ENCODE results near the gene BICDL2.
"Not testable (repeated sequence)": the region's sequence is repeated elsewhere in the genome, so short reads cannot be mapped to it uniquely, and the experiment has no call there.

The BICDL2 gene

GRCh38 chr16:3036726-3037315 lies at the start of gene BICDL2:
TSS of gene BICDL2 (minus strand) at chr16:3036944. CDS start at chr16:3035496, 1,448 bp downstream.
- no peak for DNase-seq

GRCh38 chr16:3085868-3086595 lies 49.3 kb upstream of the BICDL2 start:
- no peak for DNase-seq

- no peak for DNase-seq
Measured at GRCh38 chr16:3084969-3085670, 48.4 kb upstream of the BICDL2 start.

- DNase-seq = no peak
Measured at GRCh38 chr16:3084491-3084890, 47.7 kb upstream of the BICDL2 start.

GRCh38 chr16:3083408-3083807 lies 46.7 kb upstream of the BICDL2 start:
- not testable (repeated sequence) for DNase-seq

- not testable (repeated sequence) for DNase-seq
Measured at GRCh38 chr16:3081957-3082356, 45.2 kb upstream of the BICDL2 start.

GRCh38 chr16:3080024-3080423 lies 43.3 kb upstream of the BICDL2 start:
- DNase-seq = no peak

- DNase-seq = no peak
Measured at GRCh38 chr16:3076577-3076976, 39.8 kb upstream of the BICDL2 start.

- not testable (repeated sequence) for DNase-seq
Measured at GRCh38 chr16:3075946-3076345, 39.2 kb upstream of the BICDL2 start.

- no peak for DNase-seq
Measured at GRCh38 chr16:3075523-3075915, 38.8 kb upstream of the BICDL2 start.

GRCh38 chr16:3074860-3075522 lies 38.2 kb upstream of the BICDL2 start:
- DNase-seq = no peak

GRCh38 chr16:3073448-3073847 lies 36.7 kb upstream of the BICDL2 start:
- DNase-seq = no peak

- not testable (repeated sequence) for DNase-seq
Measured at GRCh38 chr16:3072576-3073263, 36.0 kb upstream of the BICDL2 start.

- not testable (repeated sequence) for DNase-seq
Measured at GRCh38 chr16:3072148-3072547, 35.4 kb upstream of the BICDL2 start.

- DNase-seq = no peak
Measured at GRCh38 chr16:3071655-3072054, 34.9 kb upstream of the BICDL2 start.

- DNase-seq = no peak
Measured at GRCh38 chr16:3070608-3071111, 33.9 kb upstream of the BICDL2 start.

- DNase-seq = not testable (repeated sequence)
Measured at GRCh38 chr16:3069146-3069545, 32.4 kb upstream of the BICDL2 start.

- no peak for DNase-seq
Measured at GRCh38 chr16:3068487-3068886, 31.7 kb upstream of the BICDL2 start.

GRCh38 chr16:3066440-3066748 lies 29.6 kb upstream of the BICDL2 start:
- DNase-seq = no peak

GRCh38 chr16:3065742-3066439 lies 29.1 kb upstream of the BICDL2 start:
- DNase-seq = no peak

- no peak for DNase-seq
Measured at GRCh38 chr16:3065069-3065741, 28.5 kb upstream of the BICDL2 start, which contains the start of gene IL32. TSS of gene IL32 (plus strand) at chr16:3065640. CDS start at chr16:3065812, 172 bp downstream.
